ENCODE results near the gene CCNK.

DNA sequence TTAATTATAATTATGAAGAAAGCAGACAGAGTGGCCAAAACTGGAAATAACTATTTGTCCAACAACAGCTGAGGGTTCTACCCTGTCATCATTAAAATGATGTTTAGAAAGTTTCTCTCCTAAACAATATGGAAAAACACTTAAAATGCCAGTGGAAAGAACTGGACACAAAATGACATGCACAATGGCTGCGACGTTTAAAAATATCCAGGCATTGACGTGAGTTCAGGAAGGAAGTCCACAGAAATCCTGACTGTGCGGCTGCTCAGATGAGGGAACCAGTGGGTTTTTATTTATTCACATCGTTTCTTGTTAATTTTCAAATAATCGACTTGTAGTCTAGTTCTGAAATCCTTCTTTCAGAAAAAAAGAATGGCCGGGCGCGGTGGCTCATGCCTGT, 58.3 kb downstream of the CCNK start:
- TF ChIP-seq POLR2A (IDR thresholded peaks at IDR 0.05; ENCODE audit: low read length): no peak
- no peak for TF ChIP-seq GATA1 (IDR thresholded peaks at IDR 0.05; ENCODE audit: low read depth, low read length)
